Endothelial cell of umbilical vein (primary cell): ENCODE data around the gene KIF15. TPM values are rescaled to one million over a fixed set of nuclear protein-coding genes. Genes with fewer than 3 reads are reported as not detected.

Experiments used
- BruUV-seq: library from RNA; stranded (reverse); fragments of 400-500 nt; replicated peaks from 2 replicates; lab custom pipeline; 2021; lab: Mats Ljungman, UMichigan
- CTCF ChIA-PET: fragments of 300-600, 350-600 bp; sonication (Branson Sonifier 250); formaldehyde crosslinking; loops from one replicate; lab custom pipeline; 2021; ENCODE audit warnings: antibody characterized with exemption, inconsistent platforms; lab: Charles Lee
- POLR2A ChIA-PET: fragments of 300-600, 350-600 bp; sonication (Branson Sonifier 250); formaldehyde crosslinking; loops from one replicate; lab custom pipeline; 2021; ENCODE audit warnings: antibody characterized with exemption, inconsistent platforms; lab: Charles Lee
- DNase-seq: peaks from one replicate; pipeline ENCODE4 v3.0.0-alpha.2; 2011; ENCODE audit warnings: low read depth, low spot score
- FAIRE-seq: peaks from 2 replicates; lab custom pipeline; 2011; peaks lifted over from hg19 to GRCh38; lab: Jason Lieb, UNC
- H2AFZ ChIP-seq: 2 replicates; pipeline ENCODE4 v1.6.0; 2012; ENCODE audit warnings: low read depth, low read length, control low read depth, inconsistent platforms
- H3K27ac ChIP-seq: 2 replicates; pipeline ENCODE4 v1.5.1; 2011; ENCODE audit warnings: low read depth, mild to moderate bottlenecking, control low read depth, low read length, moderate library complexity; ENCODE audit not compliant: insufficient read depth
- H3K27me3 ChIP-seq, 2 experiments: 2 replicates each; pipeline versions ENCODE4 v1.6.0 to v1.6.1; 2011; ENCODE audit warnings: low read length in 2 of 2, mixed read lengths in 1 of 2; ENCODE audit not compliant: control insufficient read depth in 2 of 2, insufficient read depth in 2 of 2
- H3K36me3 ChIP-seq, 2 experiments: 2 replicates in 1 of 2; 3 replicates in 1 of 2; pipeline ENCODE4 v1.5.1; 2011; ENCODE audit warnings: low read length in 2 of 2, mild to moderate bottlenecking in 1 of 2, moderate library complexity in 1 of 2; ENCODE audit not compliant: control insufficient read depth in 2 of 2, insufficient read depth in 2 of 2; ENCODE audit errors: extremely low read depth in 1 of 2
- H3K4me1 ChIP-seq: 3 replicates; pipeline ENCODE4 v1.5.1; 2011; ENCODE audit warnings: mild to moderate bottlenecking, low read length; ENCODE audit not compliant: control insufficient read depth, insufficient read depth; ENCODE audit errors: extremely low read depth
- H3K4me2 ChIP-seq: 2 replicates; pipeline ENCODE4 v1.6.1; 2011; ENCODE audit warnings: low read length, control low read depth, mixed read lengths; ENCODE audit not compliant: insufficient read depth
- H3K4me3 ChIP-seq, 3 experiments: fragments of 200-600 bp in 1 of 3; sonication (generic), shearing (Covaris generic) in 1 of 3; replicated peaks in 1 of 3; 2 replicates each; pipeline ENCODE4 v1.5.1; 2011 to 2016; ENCODE audit warnings: control low read depth in 3 of 3, low read length in 3 of 3, mild to moderate bottlenecking in 2 of 3, inconsistent platforms in 1 of 3, low read depth in 1 of 3, moderate library complexity in 1 of 3; ENCODE audit not compliant: insufficient read depth in 1 of 3
- H3K79me2 ChIP-seq: 2 replicates; pipeline ENCODE4 v1.6.0; 2012; ENCODE audit warnings: low read length, inconsistent platforms; ENCODE audit not compliant: control insufficient read depth, insufficient read depth
- H3K9ac ChIP-seq: replicated peaks from 2 replicates; pipeline ENCODE3; 2011; ENCODE audit warnings: low read length, control low read depth; ENCODE audit not compliant: insufficient read depth; ENCODE audit errors: extremely low read depth
- H3K9me1 ChIP-seq: replicated peaks from 3 replicates; pipeline ENCODE4 v1.6.0; 2011; ENCODE audit warnings: mild to moderate bottlenecking, low read length; ENCODE audit not compliant: control insufficient read depth, insufficient read depth; ENCODE audit errors: extremely low read depth
- H3K9me3 ChIP-seq: replicated peaks from 2 replicates; pipeline ENCODE4 v1.5.1; 2012; ENCODE audit warnings: low read length, inconsistent platforms; ENCODE audit not compliant: control insufficient read depth, insufficient read depth
- H4K20me1 ChIP-seq: replicated peaks from 2 replicates; pipeline ENCODE3; 2011; ENCODE audit warnings: mild to moderate bottlenecking, low read length; ENCODE audit not compliant: control insufficient read depth, insufficient read depth; ENCODE audit errors: extremely low read depth
- EZH2 ChIP-seq: IDR thresholded peaks from 2 replicates; pipeline ENCODE4 v1.6.1; 2012; ENCODE audit warnings: borderline replicate concordance, low read depth, mild to moderate bottlenecking, moderate library complexity, low read length, inconsistent platforms; ENCODE audit not compliant: severe bottlenecking
- FOS ChIP-seq: IDR thresholded peaks from 2 replicates; pipeline ENCODE4 v1.6.1; 2011; ENCODE audit warnings: mild to moderate bottlenecking, low read length, moderate library complexity, borderline replicate concordance; ENCODE audit not compliant: insufficient read depth
- GATA2 ChIP-seq: IDR thresholded peaks from 2 replicates; pipeline ENCODE4 v1.7.0; 2011; ENCODE audit warnings: low read depth, mild to moderate bottlenecking, moderate library complexity, mixed read lengths, low read length; ENCODE audit not compliant: insufficient read length, insufficient read depth
- JUN ChIP-seq: IDR thresholded peaks from 2 replicates; pipeline ENCODE4 v1.6.1; 2011; ENCODE audit warnings: borderline replicate concordance, low read depth; ENCODE audit not compliant: insufficient read length, insufficient read depth
- MYC ChIP-seq: IDR thresholded peaks from one replicate; pipeline ENCODE4 v1.6.1; 2011; ENCODE audit warnings: mild to moderate bottlenecking, low read depth, low read length
- POLR2A ChIP-seq: IDR thresholded peaks from 2 replicates; pipeline ENCODE4 v1.6.1; 2012; ENCODE audit warnings: low read depth, mild to moderate bottlenecking, control low read depth, low read length
- POLR2AphosphoS5 ChIP-seq: IDR thresholded peaks from 2 replicates; pipeline ENCODE4 v1.6.1; 2012; ENCODE audit warnings: low read depth, mild to moderate bottlenecking, control low read depth, low read length, moderate library complexity; ENCODE audit not compliant: insufficient read depth
- dilution Hi-C: fragments of 300-500 bp; cut with MboI; formaldehyde crosslinking; loops from one replicate; pipeline ENCODE4 v1.15.0; 2019; ENCODE audit warnings: low sequenced_read_pairs; ENCODE audit not compliant: extremely low pct_ligation_motif_present
- intact Hi-C: fragments of 100-400 bp; cut with micrococcal nuclease; formaldehyde crosslinking; loops from one replicate; pipeline ENCODE4 v1.10.0; 2022
- polyA plus RNA-seq, 4 experiments: library from polyadenylated mRNA; depleted of rRNA in 3 of 4; stranded (reverse) in 3 of 4; unstranded in 1 of 4; fragments of >200 nt; gene quantifications; 2 replicates each; pipeline versions ENCODE4 v1.2.1 to v1.2.3, GENCODE V29; 2011 to 2012; ENCODE audit warnings: missing spikeins in 1 of 4
- total RNA-seq: library from RNA; stranded (reverse); gene quantifications from 2 replicates; pipeline ENCODE4 v1.2.3, GENCODE V29; 2021
- TF ChIP-seq, protein P1 (sequence below): IDR thresholded peaks from 2 replicates; pipeline ENCODE4 v1.6.1; 2011; ENCODE audit not compliant: insufficient read depth, insufficient read length
- TF ChIP-seq, protein P2 (sequence below), 2 donors: IDR thresholded peaks; 1 replicate in 1 of 2; 2 replicates in 1 of 2; pipeline ENCODE4 v1.5.1; 2011; ENCODE audit warnings: low read length in 2 of 2, mild to moderate bottlenecking in 2 of 2, moderate library complexity in 2 of 2, control low read depth in 1 of 2, inconsistent platforms in 1 of 2, low read depth in 1 of 2; ENCODE audit not compliant: insufficient read depth in 1 of 2; ENCODE audit errors: extremely low read depth in 1 of 2

KIF15 gene
- total and polyA plus RNA-seq, 2 donors (not counting 3 experiments of a cell fraction or from before 2014, with no cell fraction given): 2.2 to 21.6 TPM

DNA sequence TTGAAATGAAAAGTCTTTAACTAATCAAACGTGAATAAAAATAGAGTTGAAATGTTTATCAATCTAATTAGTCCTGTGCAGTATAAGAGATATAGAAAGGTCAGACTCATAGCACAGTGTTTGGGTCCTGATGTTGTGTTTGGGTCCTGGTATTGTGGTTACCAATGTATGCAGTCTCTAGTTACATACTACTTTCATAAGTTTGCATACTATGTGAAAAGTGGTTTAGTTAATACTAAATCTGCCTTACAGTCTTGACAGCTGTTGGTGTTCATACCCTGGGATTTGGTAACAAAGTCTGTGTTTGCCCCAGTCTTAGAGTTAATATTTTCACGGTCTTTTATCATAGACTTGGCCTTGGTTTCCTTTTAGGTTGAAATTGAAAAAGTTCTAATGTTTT lies 41.7 kb downstream of the KIF15 start:
- CTCF ChIA-PET: no interaction called here
- POLR2A ChIA-PET: no interaction called here
- Histone ChIP-seq H3K27me3 (no peaks in the 10 kb centered on the region), H2AFZ (no peak overlapping the region), H3K4me2 (no peak overlapping the region), H3K9me1 (no peaks in the 10 kb centered on the region), H3K4me1 (no peaks in the 10 kb centered on the region), H3K36me3 (peaks cover 4 to 6% of the 10 kb centered on the region in 2 experiments), H3K4me3 (no peak overlapping the region), H3K9ac (no peak overlapping the region), H3K79me2 (no peaks in the 10 kb centered on the region), H4K20me1 (no peaks in the 10 kb centered on the region), H3K9me3 (no peaks in the 10 kb centered on the region), H3K27ac (no peak overlapping the region)
- dilution Hi-C loops: no loop called here
- BruUV-seq: no TSS peak
- TF ChIP-seq, protein P1, sequence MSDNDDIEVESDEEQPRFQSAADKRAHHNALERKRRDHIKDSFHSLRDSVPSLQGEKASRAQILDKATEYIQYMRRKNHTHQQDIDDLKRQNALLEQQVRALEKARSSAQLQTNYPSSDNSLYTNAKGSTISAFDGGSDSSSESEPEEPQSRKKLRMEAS: no peak
- TF ChIP-seq POLR2A (no peak), GATA2 (no peak), POLR2AphosphoS5 (no peak), MYC (no peak), EZH2 (no peak), JUN (no peak), FOS (no peak)
- TF ChIP-seq, protein P2, sequence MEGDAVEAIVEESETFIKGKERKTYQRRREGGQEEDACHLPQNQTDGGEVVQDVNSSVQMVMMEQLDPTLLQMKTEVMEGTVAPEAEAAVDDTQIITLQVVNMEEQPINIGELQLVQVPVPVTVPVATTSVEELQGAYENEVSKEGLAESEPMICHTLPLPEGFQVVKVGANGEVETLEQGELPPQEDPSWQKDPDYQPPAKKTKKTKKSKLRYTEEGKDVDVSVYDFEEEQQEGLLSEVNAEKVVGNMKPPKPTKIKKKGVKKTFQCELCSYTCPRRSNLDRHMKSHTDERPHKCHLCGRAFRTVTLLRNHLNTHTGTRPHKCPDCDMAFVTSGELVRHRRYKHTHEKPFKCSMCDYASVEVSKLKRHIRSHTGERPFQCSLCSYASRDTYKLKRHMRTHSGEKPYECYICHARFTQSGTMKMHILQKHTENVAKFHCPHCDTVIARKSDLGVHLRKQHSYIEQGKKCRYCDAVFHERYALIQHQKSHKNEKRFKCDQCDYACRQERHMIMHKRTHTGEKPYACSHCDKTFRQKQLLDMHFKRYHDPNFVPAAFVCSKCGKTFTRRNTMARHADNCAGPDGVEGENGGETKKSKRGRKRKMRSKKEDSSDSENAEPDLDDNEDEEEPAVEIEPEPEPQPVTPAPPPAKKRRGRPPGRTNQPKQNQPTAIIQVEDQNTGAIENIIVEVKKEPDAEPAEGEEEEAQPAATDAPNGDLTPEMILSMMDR (IDR thresholded peaks at IDR 0.05; ENCODE audit: extremely low read depth in 1 of 2, insufficient read depth in 1 of 2, low read depth in 1 of 2, low read length in 2 of 2): no peak
- FAIRE-seq: no peak
- intact Hi-C loops: no loop called here
- DNase-seq: no peak
